GM06990 (cell line): ENCODE data around the gene SMIM31.
A peak's percentile ranks its signal among the peaks of the same experiment; 100 is the strongest.

ENCODE experiments used
- DNase-seq: peaks from one replicate; pipeline ENCODE4 v3.0.0-alpha.2; 2011; ENCODE audit not compliant: insufficient read length; ENCODE audit errors: extremely low read depth
- H3K27me3 ChIP-seq: replicated peaks from 2 replicates; pipeline ENCODE4 v1.6.0; 2011; ENCODE audit warnings: low read length; ENCODE audit not compliant: control insufficient read depth, insufficient read depth
- H3K36me3 ChIP-seq: 2 replicates; pipeline ENCODE4 v1.5.1; 2011; ENCODE audit warnings: low read length; ENCODE audit not compliant: control insufficient read depth, insufficient read depth
- H3K4me3 ChIP-seq: replicated peaks from 2 replicates; pipeline ENCODE4 v1.5.1; 2011; ENCODE audit warnings: low read depth, mild to moderate bottlenecking, control low read depth, low read length
- TF ChIP-seq, protein P1 (sequence below): IDR thresholded peaks from 2 replicates; pipeline ENCODE4 v1.5.1; 2011; ENCODE audit warnings: low read length, control low read depth, mild to moderate bottlenecking, inconsistent platforms; ENCODE audit not compliant: insufficient read depth, poor library complexity, severe bottlenecking

The SMIM31 gene

DNA sequence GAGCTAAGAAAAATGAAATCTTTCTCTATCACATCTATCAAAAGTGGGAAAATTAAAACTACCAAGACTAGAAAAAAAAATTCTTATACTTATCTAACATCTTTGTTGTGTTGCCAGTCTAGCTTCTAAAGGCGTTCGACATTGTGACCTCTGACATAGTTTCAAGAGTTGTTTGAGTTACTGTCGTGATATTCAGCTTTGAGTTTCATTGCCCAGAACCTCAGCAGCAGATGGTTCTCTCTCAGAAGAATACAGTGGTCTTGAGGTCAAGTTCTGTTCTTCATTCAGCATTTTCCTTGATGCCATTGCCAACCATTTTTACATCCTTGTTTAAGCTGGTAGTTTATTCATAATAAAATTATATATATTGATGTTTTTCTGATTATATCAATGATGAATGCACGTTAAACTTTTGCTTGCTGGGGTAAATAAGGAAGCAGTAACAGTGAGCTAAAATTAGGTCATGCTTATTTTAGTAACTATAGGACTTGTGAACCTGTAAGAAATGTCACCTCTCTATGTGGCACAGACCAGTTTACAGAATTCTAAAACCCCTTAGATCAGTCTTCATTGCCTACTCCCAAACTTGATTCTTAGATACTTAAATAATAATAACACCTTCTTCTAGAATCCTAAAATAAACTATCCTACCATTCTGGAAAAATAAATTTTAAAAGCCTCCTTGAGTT, 23.1 kb upstream of the SMIM31 start:
- Histone ChIP-seq H3K36me3 (no peaks in the 10 kb centered on the region), H3K4me3 (no peak overlapping the region), H3K27me3 (no peaks in the 10 kb centered on the region)
- no peak for DNase-seq
- TF ChIP-seq, protein P1, sequence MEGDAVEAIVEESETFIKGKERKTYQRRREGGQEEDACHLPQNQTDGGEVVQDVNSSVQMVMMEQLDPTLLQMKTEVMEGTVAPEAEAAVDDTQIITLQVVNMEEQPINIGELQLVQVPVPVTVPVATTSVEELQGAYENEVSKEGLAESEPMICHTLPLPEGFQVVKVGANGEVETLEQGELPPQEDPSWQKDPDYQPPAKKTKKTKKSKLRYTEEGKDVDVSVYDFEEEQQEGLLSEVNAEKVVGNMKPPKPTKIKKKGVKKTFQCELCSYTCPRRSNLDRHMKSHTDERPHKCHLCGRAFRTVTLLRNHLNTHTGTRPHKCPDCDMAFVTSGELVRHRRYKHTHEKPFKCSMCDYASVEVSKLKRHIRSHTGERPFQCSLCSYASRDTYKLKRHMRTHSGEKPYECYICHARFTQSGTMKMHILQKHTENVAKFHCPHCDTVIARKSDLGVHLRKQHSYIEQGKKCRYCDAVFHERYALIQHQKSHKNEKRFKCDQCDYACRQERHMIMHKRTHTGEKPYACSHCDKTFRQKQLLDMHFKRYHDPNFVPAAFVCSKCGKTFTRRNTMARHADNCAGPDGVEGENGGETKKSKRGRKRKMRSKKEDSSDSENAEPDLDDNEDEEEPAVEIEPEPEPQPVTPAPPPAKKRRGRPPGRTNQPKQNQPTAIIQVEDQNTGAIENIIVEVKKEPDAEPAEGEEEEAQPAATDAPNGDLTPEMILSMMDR, result no peak

DNA sequence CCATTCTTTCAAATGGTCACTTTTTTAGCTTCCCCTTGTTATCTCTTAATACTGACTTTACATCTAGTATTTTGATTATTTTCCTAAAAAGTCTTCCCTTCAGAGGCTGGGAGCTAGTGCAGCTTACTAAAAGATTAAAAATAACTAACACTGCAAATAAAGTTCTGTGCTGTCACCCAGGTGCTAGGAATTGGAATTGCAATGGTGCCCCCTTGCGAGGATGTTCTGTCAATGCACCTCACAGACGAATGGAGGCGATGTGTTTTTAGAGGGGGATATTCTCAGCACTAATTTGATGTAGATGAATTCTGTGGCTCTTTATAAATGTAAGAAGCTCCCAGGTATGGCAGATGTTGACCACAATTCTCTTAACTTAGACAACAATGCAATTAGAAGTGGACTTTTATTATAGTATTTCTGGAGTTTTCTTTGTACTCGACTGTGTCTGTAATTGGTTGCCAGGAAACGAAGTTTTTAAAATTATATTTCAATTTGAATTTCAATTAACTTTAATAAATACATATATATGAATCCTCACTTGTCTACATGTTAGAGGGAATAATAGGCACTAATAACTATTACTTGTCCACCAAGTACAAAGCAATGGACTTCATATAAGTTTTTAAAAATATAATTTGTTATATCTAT, 22.0 kb upstream of the SMIM31 start:
- TF ChIP-seq, protein P1, result peak; percentile 85
- peak; percentile 6 for DNase-seq
- H3K27me3 ChIP-seq, result no peaks in the 10 kb centered on the region
- no peaks in the 10 kb centered on the region for H3K36me3 ChIP-seq
- H3K4me3 ChIP-seq, result no peak overlapping the region

DNA sequence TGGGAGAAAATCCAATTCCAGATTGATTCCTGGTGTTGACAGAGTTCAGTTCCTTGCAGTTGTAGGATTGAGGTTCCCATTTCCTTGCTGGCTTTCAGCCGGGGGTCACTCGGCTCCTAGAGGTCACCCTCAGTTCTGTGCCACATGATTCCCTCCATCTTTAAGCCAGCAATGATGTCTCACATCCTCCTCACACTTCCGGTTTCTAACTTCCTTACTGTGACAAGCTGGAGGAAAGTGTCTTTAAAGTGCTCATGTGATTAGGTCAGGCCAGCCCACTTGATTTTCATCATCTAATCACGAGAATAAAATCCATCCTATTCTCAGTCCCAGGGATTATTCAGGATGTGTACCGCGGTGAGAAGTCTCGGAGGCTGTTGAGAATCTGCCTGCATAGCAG, 19.4 kb upstream of the SMIM31 start:
- H3K36me3 ChIP-seq, result no peaks in the 10 kb centered on the region
- DNase-seq, result peak; percentile 3
- TF ChIP-seq, protein P1, result no peak
- H3K4me3 ChIP-seq, result no peak overlapping the region
- H3K27me3 ChIP-seq, result no peaks in the 10 kb centered on the region

DNA sequence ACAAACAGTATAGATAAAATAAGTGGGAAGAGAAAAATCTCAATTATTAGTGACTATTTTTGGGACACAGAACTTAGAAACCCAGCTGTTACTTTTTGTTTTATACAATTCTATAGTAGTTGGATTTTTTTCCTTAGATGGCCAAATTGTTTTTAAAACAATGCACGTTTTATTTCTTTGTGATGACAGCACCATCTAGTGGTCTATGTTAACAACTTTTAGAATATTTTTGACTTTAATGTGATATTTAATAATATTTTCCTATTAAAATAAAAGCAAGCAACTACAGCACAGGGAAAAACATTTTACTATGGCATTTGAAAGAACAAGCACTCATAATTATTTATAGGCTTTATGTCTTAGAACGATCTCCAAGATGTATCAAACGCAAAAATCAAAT, 5.6 kb upstream of the SMIM31 start:
- Histone ChIP-seq H3K4me3 (no peak overlapping the region), H3K27me3 (no peaks in the 10 kb centered on the region), H3K36me3 (no peaks in the 10 kb centered on the region)
- TF ChIP-seq, protein P1, result peak; percentile 25
- no peak for DNase-seq

DNA sequence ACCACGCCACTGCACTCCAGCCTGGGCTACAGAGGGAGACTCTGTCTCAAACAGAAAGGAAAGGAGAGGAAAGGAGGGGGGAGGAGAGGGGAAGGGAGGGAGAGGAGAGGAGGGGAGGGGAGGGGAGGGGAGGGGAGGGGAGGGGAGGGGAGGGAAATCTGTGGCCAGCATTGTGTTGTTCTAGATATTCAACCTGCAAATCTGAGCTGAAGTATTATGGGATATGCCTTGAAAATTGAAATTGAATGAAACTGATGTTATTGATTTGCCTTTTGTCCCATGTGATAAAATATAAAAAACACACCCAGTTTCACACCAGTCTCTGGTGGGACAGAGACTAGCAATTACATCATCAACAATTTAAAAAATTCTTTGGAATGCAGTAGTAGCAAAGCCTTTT, 1.5 kb downstream of the SMIM31 start:
- DNase-seq, result no peak
- Histone ChIP-seq H3K27me3 (no peaks in the 10 kb centered on the region), H3K4me3 (no peak overlapping the region), H3K36me3 (no peaks in the 10 kb centered on the region)
- TF ChIP-seq, protein P1, result no peak
